Cerebellar nuclear complex (tissue), 1 donor: ENCODE measurements around the gene LIPC.

Source experiments
- DNase-seq, 2 experiments: peaks; one replicate each; lab custom pipeline; 2025; lab: John Stamatoyannopoulos, UW

The LIPC gene

DNA sequence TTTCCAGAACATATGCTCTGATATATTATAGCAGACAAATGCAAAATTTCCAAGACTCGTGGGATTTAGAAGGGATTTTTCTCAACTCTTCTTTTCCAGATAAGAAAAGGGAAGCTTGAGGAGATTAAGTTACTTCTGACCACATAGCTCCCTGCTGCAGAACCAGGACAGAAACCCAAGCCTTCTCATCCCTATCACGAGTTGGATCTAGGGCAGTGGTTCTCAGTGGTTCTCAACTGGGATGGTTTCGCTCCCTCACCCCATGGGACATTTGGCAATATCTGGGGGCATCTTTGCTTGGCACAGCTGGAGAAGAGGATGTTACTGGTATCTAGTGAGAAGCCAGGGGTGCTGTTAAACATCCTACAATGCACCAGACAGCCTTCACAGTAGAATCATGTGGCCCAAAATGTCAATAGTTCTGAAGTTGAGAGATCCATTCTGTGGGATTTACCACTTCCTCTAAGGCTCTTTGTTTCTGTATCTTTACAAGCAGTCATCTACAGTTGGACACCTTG is 64.2 kb downstream of the LIPC start:
- no peak for DNase-seq

DNA sequence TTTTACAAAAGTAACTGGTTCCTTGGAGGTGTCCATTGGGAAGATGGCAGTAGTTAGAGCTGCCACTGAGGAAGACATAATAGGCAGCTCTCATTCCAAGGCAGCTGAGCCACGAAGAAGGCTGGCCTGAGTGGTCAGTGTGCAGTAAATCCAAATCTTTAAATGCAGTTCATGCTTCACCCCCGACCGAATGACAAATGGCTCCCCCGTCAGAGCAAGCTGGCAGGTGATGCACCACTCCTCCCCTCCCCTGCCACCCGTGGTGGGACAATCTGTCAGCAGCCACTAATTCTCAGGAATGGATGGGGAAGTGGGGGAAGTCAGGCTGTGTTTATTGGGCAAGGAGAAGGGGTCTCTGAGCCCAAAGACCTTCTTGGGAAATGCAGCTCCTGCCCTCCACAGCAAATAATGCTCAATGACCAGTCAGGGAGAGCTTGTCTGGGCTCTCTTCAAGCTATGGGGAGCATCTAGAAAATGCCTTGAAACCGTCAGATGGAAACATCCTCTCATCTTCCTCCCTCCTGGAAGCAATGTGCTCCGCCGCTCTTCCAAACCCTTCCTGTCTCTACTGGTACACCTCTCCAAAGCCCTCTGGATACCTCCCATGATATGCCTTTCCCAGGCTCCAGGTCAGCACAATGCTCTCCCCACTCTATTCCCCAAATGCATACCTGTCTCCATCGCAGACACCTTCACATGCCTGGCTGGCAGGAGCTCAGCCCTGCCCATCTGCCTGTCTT is 65.4 kb downstream of the LIPC start:
- peak; percentile 65 to 81 for DNase-seq

DNA sequence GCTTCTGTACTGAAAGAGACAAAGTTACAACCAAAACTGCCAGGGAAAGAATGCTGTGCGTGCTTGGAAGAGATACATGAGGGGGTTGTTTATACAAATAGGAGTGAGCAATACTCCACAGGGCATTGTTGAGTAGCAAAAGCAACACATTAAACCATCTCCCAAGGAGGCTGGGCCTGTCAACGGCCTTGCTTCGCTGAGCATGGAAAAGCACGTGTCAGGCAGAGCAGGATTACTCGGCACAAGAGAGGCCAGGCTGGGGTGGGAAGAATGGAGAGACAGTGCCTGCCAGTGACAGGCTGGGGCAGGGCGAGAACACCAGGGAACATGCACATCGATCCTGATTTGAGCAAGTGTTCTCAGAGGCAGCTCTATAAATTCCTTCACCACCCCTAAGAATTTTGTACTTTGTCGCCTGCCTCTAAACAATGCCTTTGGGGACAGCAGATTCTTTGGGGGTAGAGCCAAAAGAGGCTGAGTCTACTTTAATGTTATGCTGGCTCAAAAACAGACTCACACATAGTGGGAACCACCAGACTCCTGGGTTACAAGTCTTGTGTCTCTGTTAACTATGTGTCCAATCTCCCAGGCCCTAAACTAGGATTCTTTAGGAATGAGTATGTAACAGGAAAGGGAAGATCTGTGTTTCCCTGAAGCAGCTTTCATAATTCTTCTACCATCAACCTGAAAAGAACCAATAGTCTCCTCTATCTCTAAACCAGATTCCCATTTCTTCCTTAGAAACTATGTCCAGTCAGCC is 67.2 kb downstream of the LIPC start:
- no peak for DNase-seq

DNA sequence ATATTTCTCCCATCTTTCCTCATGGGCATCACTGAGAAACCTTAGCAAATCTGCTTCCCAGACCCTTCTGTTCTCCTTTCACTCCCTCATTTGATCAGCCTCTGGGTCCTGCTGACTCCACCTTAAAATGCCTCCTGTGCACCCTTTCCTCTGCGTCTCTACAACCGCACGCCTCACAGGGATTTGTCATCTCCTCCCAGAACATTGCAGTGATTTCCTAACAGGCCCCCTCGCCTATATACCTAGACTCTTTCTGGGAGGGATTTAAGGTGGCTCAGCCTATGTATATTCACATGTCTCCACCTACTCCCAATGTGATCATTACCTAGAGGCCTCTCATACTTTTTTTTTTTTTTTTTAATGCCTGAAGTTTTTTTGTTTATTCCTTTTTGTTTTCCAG is 69.2 kb downstream of the LIPC start:
- DNase-seq: no peak

DNA sequence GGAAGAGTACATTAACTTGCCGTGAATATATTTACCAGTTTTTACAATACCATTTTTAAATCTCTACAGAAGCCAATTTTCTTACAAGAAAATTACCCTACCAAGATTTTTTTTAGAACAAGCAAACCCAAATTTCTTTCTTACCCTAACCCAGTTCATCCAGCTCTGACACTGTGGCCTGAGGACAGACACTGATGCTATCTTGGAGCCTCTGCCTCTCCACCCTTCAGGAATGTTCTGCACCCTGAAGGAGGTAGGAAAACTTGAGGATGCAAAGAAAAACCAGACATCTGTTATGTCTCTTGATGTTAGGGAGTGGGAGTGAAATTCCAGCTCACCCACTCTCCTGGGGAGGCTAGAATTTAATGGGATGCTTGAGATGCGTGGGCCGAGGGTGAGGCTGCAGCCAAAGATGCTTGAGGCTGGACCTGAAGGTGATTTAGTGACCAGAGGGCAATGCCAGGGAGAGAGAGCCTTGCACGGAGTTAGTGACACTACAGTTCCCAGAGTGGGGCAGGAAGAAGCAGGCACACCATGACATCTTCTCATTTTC is 69.9 kb downstream of the LIPC start:
- no peak for DNase-seq

DNA sequence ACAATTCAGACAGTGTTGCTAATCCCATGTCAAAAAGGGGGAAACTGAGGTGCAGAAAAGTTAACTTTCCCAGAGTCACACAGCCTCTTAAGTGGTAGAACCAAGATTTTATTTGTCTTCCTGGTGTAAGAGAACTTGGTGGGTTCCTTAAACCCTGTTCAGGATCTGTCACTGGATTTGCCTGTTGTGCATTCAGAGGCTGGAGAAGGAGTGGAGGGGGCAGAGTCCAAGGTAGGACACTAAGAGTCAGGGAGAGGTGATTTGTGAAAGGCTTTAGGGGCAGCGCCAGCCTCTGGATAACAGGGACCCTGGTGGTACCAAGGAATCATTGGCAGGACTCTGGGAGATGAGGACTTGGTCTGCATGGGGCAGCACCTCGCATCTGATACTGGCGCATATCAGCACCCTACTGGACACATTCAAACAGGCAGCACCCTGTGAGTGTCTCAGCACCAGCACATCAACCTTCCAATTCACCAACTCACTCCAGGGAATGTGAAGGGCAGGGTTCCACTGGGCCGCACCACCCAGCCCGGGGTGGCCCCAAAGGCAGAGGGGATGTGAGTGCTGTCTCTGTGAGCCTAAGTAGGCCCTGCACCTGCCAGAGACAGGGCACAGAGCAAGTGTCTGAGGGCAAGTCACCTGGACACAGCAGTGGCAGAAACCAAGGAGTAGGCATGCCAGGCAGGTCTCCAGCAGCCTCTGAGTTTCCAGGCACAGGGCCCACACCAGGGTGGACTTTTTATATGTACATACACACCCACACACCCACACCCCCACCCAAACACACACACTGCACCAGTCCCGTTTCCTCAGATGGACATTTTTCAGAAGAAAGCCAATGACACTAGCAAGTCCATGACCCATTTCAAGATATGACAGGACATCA is 71.6 kb downstream of the LIPC start:
- DNase-seq: no peak

DNA sequence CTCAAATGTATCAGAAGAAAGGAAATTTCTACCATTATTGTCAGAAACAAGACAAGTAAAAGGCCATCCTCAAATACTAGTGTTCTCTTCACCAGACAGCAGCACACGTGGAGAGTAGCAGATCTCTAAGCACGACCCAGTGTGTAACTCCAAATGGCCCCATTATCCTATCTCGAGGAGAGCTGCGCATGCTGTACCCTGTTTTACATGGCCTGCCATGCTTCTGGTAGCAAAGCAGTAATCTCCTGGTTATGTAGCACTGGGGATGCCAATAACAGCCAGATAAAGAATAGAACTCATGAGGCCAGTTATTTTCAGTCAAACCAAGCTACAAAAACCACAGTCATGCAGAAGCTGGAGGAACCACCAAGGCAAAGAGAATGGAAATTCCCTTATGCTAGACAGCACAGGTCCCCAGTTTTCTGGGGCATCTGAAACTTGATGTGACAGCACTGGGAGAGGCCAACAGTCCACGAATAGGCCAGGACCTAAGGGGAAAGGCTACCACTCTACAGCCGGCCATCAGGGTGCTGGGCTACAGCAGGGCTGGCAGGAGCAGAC is 73.0 kb downstream of the LIPC start:
- no peak for DNase-seq

DNA sequence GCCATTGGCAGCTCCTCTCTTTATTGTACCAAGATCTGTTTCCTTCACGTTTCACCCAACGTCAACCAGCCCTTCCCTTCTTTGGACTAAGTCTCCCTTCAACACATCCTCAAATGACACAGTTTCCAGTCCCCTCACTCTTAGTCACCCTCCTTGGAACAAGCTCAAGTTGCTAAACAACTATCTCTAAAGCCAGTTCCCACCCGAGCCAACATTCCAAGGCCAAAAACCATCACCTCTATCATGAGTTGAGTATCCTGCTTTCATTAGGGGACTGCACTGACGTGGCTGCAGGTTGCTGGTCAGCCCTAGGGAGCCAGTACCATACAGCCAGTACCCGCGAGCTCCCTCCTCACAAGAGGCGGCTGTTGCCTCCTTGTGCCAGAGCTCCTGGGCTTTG is 73.8 kb downstream of the LIPC start:
- no peak for DNase-seq

DNA sequence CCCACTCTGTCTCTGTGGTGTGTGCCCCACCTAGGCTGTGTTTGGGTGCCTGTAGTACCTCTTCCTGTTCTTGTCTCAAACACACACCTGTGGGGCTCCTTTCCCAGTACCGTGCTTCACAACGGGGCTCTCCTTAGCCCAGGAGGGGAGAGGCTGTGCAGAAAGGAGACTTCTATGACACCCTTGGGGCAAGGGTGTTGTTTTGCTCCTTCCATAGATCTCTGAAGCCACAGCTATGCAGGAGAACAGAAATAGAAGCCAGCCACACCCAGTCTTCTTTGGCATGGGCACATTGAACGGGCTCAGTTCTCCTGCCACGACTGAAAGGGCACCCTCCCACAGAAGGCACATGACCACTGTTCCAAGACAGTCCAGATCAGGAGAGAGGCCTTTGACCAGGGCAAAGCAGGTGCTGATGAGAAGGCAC is 74.3 kb downstream of the LIPC start:
- no peak for DNase-seq

DNA sequence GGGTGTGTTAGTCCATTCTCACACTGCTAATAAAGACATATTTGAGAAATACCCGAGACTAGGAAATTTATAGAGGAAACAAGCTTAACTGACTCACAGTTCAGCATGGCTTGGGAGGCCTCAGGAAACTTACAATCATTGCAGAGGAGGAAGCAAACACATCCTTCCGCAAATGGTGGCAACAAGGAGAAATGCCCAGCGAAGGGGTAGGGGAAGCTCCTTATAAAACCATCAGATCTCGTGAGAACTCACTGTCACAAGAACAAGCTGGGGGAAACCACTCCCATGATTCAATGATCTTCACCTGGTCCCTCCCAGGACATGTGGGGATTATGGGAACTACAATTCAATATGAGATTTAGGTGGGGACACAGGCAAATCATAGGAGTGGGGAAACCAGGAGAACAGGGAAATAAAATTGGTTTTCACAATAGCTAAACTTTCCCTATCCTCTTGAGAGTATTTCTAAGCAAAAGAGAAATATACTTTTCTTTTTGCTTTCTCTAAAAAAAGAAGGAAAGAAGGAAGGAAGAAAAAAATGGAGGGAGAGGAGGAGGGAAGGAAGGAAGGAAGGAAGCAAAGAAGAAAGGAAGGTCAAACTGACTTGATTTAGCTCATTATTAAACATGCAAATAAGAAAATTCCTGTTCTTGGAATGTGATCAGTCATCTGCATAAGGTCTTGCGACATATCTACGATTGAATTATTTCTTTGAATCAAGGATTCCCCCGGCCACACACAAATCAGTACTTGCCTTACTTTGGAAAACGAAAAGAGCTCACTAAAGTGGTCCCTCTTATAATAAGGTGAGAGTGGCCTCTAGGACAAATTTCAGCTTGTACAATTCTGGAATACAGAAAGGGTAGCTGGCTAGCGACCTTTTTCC is 75.2 kb downstream of the LIPC start:
- no peak for DNase-seq

DNA sequence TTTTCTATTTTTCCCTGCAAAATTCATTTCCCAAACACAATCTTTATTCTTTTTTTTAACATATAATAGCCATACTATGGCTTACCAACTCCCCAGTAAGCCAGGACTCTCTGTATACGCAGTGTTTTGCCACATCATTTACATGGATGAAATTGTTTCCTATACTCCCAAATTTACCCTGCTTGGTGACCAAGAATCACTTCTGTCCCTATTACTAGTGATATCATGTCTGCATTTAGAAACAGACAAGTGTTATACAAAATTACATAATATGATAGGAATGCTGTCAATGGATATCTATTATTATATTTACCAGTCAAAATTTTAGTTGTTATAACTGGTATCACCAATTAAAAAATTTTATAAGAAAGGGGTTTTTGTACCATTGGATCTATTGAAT is 77.8 kb downstream of the LIPC start:
- no peak for DNase-seq

DNA sequence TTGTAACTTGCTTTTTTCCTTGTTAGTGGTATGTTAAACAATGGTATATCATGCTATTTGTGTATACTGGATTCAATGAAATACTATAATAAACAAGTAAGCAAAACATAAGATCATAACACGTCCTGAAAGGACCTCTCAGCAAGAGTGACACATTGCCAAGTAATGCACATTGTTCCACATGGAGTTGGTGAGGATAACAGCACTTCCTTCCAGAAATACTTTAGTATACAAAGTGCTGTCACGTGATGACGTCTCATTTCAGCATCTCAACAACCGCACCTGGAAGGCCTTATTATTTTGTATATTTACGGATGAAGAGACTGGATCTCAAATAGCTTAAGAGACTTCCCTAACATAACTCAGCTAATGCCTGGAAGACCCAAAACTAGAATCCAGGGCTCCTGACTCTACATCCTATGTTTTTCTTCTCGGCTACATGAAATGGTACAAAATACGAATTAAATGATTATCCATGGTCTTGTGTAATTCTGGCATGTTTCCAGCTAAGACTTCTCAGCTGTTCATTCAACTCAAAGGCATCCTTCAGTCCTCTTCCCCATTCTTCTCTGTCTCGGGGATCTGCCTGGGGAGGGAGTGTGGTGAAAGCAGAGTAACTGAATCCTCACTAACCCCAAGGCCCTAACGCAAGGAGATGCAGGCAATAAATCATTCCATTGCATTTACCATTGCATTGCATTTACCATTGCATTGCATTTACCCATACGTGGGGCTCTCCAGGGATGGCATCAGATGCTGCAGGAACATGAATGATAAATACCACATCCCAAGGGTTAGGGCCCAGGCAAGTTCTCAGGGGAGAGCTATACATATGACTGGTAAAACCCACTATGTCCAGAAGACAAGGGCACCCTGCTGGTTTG is 79.2 kb downstream of the LIPC start:
- DNase-seq: no peak

DNA sequence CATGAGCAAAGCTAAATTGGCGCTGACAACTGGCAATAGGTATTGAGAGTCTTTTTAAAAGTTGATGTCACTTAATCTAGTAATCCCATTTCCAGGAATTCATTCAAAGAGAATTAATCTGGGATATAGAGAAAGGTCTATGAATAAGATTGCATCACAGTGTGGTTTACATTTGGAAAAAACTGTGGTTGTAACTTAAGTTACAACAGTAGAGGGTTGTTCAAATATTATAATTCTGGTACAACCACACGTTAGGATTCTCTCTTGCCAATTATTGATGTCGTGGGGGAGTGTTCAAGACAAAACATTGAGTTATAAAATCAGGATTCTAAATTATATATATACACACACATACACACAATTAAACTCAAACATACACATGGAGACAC is 79.8 kb downstream of the LIPC start:
- DNase-seq: no peak

DNA sequence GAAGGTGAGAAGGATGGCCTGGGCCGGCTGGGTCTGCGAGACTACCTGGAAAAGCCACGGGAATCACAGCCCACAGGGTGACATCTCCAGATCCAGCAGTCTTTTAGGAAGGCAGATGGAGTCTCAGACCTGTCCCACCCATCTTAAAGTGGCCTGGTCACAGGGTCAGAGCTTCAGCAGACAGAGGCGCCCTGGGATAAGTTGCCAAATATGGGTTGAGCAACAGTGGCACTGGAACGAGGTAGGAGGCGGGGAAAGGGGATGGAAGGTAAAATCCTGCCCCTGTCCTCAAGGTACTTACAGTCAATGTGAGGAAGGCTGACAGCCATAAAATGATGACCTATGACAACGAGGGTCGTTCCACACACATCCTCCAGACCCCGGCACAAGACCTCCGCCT is 80.7 kb downstream of the LIPC start:
- DNase-seq: no peak

DNA sequence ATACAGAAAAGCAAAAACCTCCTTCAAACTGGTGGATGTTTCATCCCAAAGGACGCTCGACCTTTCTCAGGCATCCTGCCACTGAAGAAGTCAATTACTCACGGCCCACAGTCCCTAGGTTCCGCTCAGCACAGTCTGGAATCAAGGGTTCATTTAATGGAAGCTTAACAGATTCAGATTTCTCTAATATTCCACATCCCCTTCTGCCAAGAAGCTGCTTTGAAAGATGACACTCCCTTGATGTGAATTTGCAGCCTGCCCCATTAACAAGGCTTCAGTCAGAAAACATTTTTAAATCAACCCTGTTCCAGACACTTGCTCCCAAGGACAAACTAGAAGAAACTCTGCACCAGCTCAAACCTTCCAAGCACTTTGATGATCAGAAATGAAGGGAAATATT is 81.2 kb downstream of the LIPC start:
- no peak for DNase-seq

DNA sequence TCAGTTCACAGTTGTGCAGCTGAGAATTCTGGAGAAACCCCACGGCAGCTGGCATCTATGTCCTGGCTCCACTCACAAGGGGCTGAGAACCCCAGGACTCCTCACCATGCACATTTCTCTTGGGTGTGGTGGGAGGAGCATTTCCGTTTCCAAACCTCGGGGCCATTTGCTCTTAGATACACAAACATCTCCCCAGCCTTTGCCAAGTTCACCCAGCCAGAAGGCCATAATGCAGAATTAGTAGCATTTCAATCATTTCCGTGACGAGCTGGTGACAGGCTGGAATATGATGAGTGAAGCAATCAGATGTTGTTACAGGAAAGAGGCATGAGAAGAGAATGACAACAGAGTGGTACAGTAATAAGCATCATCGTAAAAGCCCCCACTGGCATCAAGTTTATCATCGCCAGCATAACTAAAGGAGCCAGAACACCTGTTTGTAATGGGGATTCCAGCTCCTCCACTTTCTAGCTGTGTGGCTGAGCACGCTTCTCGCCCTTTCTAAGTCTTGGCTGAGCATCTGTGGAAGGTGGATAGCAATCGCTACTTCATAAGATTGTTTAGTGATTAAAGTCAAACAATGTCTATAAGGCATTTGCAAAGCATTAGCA is 82.0 kb downstream of the LIPC start:
- no peak for DNase-seq

DNA sequence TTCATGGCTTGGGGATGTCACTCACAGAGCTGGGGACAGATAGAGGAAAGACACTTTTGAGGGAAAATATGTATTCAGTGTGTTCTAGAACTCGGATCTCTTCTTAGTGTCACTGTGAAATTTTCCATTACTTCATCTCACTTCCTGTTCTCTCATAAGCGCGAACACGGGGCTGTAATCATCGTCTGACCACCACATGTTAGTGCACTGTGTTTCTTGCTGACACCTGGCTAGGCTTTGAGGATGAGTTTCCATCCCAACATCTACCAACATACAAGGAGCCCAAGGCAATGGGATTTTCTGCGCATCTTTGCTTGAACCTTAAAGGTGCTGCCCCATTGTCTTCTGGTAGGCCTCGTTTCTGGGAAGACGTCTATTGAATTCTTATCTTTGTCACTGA is 84.0 kb downstream of the LIPC start:
- no peak for DNase-seq

DNA sequence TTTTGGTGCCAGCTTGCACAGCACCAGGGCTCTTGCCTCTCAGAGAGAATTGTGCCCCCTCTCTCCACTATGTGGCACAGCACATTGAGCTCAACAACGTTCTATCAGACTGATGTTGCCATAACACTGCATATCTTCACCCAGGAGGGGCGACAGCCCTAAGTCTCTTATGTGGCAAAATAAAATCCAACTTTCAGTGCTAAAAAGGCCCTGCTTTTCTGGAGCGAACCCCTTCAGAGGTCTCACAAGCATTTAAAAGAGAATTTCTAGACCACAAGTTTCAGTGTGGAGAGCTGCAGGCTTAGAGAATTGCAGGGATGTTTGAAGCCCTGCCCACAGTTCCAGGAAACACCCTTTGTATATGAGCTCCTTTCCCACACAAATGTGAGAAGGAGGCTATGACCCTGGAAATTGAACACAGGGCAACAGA is 85.5 kb downstream of the LIPC start:
- no peak for DNase-seq
